ENCODE results near the gene TMEM181.
A peak's percentile ranks its signal among the peaks of the same experiment; 100 is the strongest.
"Not testable (repeated sequence)": the region's sequence is repeated elsewhere in the genome, so short reads cannot be mapped to it uniquely, and the experiment has no call there.

Gene TMEM181

GRCh38 chr6:158536891-158537798 lies 22.7 kb upstream of the TMEM181 start:
- DNase-seq = peak in 1 of 2 experiments; percentile 14

GRCh38 chr6:158538741-158539140 lies 21.1 kb upstream of the TMEM181 start:
- DNase-seq = no peak

GRCh38 chr6:158539413-158539812 lies 20.5 kb upstream of the TMEM181 start:
- DNase-seq = no peak

GRCh38 chr6:158539881-158540280 lies 20.0 kb upstream of the TMEM181 start:
- DNase-seq = no peak

- no peak for DNase-seq
These were observed 16.2 kb upstream of the TMEM181 start for GRCh38 chr6:158543606-158544185.

- DNase-seq = no peak
These were observed 15.5 kb upstream of the TMEM181 start for GRCh38 chr6:158544428-158544827.

- DNase-seq = no peak
These were observed 14.6 kb upstream of the TMEM181 start for GRCh38 chr6:158545043-158545966.

- DNase-seq = no peak
These were observed 11.3 kb upstream of the TMEM181 start for GRCh38 chr6:158548418-158549161.

- no peak for DNase-seq
These were observed 7.7 kb upstream of the TMEM181 start for GRCh38 chr6:158552055-158552795.

GRCh38 chr6:158552796-158553138 lies 7.1 kb upstream of the TMEM181 start:
- DNase-seq = no peak

- no peak for DNase-seq
These were observed 5.1 kb upstream of the TMEM181 start for GRCh38 chr6:158554611-158555361.

- no peak for DNase-seq
These were observed 3.8 kb upstream of the TMEM181 start for GRCh38 chr6:158556113-158556512.

GRCh38 chr6:158557110-158557509 lies 2.8 kb upstream of the TMEM181 start:
- not testable (repeated sequence) for DNase-seq

- no peak for DNase-seq
These were observed 2.0 kb upstream of the TMEM181 start for GRCh38 chr6:158557927-158558326.

GRCh38 chr6:158558415-158559306 lies 1.2 kb upstream of the TMEM181 start:
- DNase-seq = no peak

- DNase-seq = no peak
These were observed 475 bp upstream of the TMEM181 start for GRCh38 chr6:158559338-158559894.

GRCh38 chr6:158560836-158561320 lies 987 bp downstream of the TMEM181 start:
- no peak for DNase-seq

GRCh38 chr6:158561321-158561884 lies 1.5 kb downstream of the TMEM181 start:
- no peak for DNase-seq

- no peak for DNase-seq
These were observed 2.0 kb downstream of the TMEM181 start for GRCh38 chr6:158561938-158562337.
